Activated CD8-positive, alpha-beta T cell treated with anti-CD3 and anti-CD28 coated beads for 36 hours (primary cell): Measurements from ENCODE around the gene ITGB2. TPM values are rescaled to one million over a fixed set of nuclear protein-coding genes. Genes with fewer than 3 reads are reported as not detected.

Experiments
- ATAC-seq: fragments of 200-7000 bp; cut with Tn5 transposase; one replicate; pipeline ENCODE4 v1.10.0; 2021; ENCODE audit warnings: mild to moderate bottlenecking, moderate library complexity
- CTCF ChIA-PET: fragments of 350-600 bp; sonication (Branson Sonifier 250); formaldehyde crosslinking; loops from one replicate; lab custom pipeline; 2021; ENCODE audit warnings: antibody characterized with exemption; lab: Charles Lee
- POLR2A ChIA-PET: fragments of 350-600 bp; sonication (Branson Sonifier 250); formaldehyde crosslinking; loops from one replicate; lab custom pipeline; 2021; ENCODE audit warnings: antibody characterized with exemption; lab: Charles Lee
- DNase-seq: peaks from one replicate; pipeline ENCODE4 v3.0.0-alpha.2; 2020
- H3K27ac Mint-ChIP-seq: one replicate; pipeline ENCODE4 v1.8.0; 2021; ENCODE audit warnings: mild to moderate bottlenecking, mixed read lengths
- H3K27me3 Mint-ChIP-seq: one replicate; pipeline ENCODE4 v1.8.0; 2021; ENCODE audit warnings: mixed read lengths
- H3K36me3 Mint-ChIP-seq: one replicate; pipeline ENCODE4 v1.8.0; 2021; ENCODE audit warnings: low read depth, mixed read lengths
- H3K4me1 Mint-ChIP-seq: one replicate; pipeline ENCODE4 v1.8.0; 2021; ENCODE audit warnings: low read depth, mixed read lengths
- H3K4me3 Mint-ChIP-seq: one replicate; pipeline ENCODE4 v1.8.0; 2021; ENCODE audit warnings: mild to moderate bottlenecking, moderate library complexity, mixed read lengths
- H3K9me3 Mint-ChIP-seq: one replicate; pipeline ENCODE4 v1.8.0; 2021; ENCODE audit warnings: mixed read lengths
- intact Hi-C: fragments of 100-400 bp; cut with micrococcal nuclease; formaldehyde crosslinking; loops from one replicate; pipeline ENCODE4 v1.10.0; 2022
- total RNA-seq, 2 experiments: library from RNA; stranded (reverse); gene quantifications; one replicate each; pipeline ENCODE4 v1.2.3, GENCODE V29; 2021
- TF ChIP-seq, protein P1 (sequence below): fragments of 200-600 bp; IDR thresholded peaks from one replicate; pipeline ENCODE4 v1.8.0; 2022; ENCODE audit warnings: antibody characterized with exemption, mild to moderate bottlenecking

Gene ITGB2
- total RNA-seq, 2 experiments from 2014 or later = 340 to 343 TPM

DNA sequence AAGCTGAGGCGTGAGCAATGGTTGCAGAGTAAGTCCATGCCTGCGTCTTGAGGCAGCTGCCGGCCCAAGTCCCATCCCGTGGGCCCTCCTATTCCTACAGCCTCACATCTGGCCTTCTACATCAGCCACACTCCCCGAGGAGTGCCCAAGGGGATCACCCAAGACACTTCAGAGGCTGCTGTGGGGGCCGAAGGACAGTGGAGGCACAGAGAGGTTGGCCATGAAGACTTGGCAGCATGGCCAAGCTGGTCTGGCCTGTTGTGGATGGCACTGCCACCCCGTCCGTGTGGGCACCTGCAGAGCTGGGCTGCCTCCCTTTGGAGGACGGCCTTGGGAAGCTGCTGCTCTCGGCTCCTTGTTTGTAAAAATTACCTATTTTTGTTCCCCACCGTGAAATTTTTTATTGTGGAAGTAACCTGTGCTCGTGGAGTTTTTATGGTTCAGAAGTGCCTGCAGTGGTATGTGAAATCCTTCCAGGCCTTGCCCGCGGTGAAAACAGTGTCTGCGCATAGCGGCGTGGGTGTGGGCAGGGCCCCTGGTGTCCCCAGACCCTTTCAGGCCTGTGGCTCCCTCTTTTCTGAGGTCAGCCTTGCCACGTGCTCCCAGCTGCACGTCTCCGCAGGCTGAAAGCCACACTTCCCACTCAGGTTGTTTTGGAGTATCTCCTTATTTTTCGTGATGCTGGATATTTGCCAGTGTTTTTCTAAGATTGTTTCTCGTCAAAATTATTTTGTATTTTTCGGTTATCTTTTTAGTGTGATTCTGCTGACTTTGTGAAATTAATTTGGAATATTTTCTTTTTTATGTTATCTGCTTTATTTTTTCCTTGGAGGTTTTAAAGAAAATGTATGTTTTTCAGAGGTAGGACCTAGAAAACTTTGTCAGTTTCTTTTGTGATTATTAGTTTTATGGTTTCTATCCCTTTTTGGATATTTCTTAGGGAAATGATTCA lies 39.7 kb upstream of the ITGB2 start:
- peaks cover 33% of the 10 kb centered on the region for H3K36me3 Mint-ChIP-seq
- ChIA-PET CTCF (interaction anchor here (1.0 to 1.2 kb wide), 3 partner anchors 9 to 177 kb away, joined by 3 to 5 read pairs (median 3); no protein-coding TSS in a partner anchor), POLR2A (no interaction called here)
- no peak overlapping the region for H3K27ac Mint-ChIP-seq
- no peaks in the 10 kb centered on the region for H3K27me3 Mint-ChIP-seq
- TF ChIP-seq, protein P1, sequence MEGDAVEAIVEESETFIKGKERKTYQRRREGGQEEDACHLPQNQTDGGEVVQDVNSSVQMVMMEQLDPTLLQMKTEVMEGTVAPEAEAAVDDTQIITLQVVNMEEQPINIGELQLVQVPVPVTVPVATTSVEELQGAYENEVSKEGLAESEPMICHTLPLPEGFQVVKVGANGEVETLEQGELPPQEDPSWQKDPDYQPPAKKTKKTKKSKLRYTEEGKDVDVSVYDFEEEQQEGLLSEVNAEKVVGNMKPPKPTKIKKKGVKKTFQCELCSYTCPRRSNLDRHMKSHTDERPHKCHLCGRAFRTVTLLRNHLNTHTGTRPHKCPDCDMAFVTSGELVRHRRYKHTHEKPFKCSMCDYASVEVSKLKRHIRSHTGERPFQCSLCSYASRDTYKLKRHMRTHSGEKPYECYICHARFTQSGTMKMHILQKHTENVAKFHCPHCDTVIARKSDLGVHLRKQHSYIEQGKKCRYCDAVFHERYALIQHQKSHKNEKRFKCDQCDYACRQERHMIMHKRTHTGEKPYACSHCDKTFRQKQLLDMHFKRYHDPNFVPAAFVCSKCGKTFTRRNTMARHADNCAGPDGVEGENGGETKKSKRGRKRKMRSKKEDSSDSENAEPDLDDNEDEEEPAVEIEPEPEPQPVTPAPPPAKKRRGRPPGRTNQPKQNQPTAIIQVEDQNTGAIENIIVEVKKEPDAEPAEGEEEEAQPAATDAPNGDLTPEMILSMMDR = no peak
- no peak for DNase-seq
- no peak for ATAC-seq
- intact Hi-C loops = no loop called here
- no peak overlapping the region for H3K4me3 Mint-ChIP-seq
- no peaks in the 10 kb centered on the region for H3K9me3 Mint-ChIP-seq
- H3K4me1 Mint-ChIP-seq = peaks cover 18% of the 10 kb centered on the region

DNA sequence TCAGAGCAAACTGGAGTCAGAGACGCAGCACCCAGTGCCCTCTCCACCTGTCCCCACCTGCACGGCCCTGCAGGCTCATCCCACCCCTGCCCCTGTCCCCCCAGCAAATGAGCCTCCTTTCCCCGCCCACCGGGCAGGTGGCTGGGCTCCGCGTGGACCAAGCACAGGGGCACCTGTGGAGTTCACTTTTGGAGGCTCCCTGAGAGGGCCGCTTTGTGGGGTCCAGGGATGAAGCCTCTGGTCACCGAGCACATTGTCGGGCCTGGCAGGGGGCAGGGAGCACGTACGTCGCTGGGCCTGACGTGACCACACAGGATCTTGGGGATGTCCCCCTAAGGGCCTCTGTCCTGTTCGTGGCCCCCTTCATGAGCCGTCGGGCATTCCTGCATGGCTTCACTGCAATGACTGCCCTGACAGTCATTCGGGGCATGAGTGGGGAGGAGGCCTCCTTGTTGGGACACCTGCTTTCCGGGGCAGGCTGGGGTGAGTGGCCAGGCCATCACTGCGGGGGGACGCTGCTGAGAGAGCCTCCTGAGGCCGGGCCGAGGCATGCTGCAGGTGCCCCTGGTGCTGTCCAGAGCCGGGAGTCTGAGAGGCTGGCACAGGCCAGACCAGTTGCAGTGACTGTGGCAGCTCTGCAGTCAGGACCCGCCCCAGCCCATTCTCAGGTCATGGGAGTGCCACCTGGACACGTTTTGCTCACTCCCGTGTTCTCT lies 38.8 kb upstream of the ITGB2 start:
- no peak for ATAC-seq
- TF ChIP-seq, protein P1 = no peak
- Mint-ChIP-seq H3K9me3 (no peaks in the 10 kb centered on the region), H3K4me1 (peaks cover 9% of the 10 kb centered on the region), H3K27ac (no peak overlapping the region), H3K4me3 (no peak overlapping the region), H3K27me3 (no peaks in the 10 kb centered on the region), H3K36me3 (peaks cover 32% of the 10 kb centered on the region)
- DNase-seq = no peak
- ChIA-PET CTCF (interaction anchor here (1.2 kb wide), 2 partner anchors 9 to 10 kb away, joined by 3 read pairs; no protein-coding TSS in a partner anchor), POLR2A (no interaction called here)
- intact Hi-C loops = no loop called here

DNA sequence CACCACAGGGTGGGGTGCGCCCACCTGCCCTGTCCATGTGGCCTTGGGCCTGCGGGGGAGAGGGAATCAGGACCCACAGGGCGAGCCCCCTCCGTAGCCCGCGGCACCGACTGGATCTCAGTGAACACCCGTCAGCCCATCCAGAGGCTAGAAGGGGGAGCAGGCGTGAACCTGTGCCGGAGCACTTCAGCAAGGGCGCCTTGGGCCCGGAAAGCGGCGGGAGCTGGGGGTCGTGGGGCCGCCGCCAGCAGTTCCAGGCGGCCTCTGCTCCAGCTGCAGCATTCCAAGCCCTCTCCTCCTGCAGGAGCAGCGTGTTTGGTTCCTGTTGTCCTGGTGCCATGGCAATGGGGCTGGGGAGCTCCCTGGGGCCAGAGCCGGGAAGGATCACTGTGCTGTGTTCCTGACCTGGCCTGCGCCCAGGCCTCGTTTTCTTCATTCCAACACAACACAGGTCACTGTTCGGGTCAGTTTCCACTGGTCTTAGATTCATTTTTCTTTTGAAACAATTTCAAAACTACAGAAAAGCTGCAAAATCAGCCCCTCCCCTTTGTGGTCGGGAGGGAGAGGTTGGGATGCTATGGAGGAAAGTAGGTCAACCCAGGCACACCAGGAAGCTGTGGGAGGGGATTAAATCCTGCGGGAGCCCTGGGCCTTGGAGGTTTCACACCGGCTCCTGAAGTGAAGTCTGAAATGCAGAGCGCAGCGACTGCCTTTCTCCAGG lies 37.9 kb upstream of the ITGB2 start:
- POLR2A ChIA-PET = interaction anchor here (0.9 kb wide), 1 partner anchor 9 kb away, joined by 3 read pairs; no protein-coding TSS in a partner anchor
- H3K4me3 Mint-ChIP-seq = no peak overlapping the region
- TF ChIP-seq, protein P1 = no peak
- DNase-seq = no peak
- H3K27me3 Mint-ChIP-seq = no peaks in the 10 kb centered on the region
- CTCF ChIA-PET = interaction anchor here (1.2 to 1.4 kb wide), 2 partner anchors 8 to 13 kb away, joined by 3 to 5 read pairs; no protein-coding TSS in a partner anchor
- peaks cover 2% of the 10 kb centered on the region for H3K4me1 Mint-ChIP-seq
- H3K36me3 Mint-ChIP-seq = peaks cover 26% of the 10 kb centered on the region
- H3K9me3 Mint-ChIP-seq = no peaks in the 10 kb centered on the region
- ATAC-seq = no peak
- H3K27ac Mint-ChIP-seq = no peak overlapping the region
- intact Hi-C loops = no loop called here

DNA sequence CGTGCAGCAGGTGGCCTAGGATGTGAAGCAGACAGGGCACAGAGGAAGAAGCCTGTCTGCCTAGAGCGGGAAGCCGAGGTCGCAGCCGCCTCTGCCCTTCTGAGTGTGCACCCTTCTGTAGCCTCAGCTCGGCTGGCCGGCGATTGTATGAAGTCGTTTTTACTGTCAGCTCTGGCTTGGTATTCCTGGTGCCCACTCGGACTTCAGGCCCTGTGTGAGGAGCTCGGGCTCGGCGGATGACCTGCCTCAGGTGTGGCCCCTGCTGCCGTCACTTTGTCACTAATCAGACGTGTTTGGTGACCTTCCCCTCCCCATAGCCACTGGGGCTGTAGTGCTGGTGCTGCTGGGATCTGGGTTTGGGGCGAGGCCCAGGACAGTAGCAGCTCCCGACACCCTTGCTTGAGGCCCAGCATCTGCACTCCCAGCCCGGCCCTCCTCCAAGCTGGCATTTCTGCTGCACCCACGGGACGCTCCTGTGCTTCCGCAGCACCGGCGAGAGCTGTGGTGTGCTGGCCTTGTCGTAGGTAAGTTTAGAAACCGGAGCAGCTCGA lies 37.3 kb upstream of the ITGB2 start:
- ChIA-PET POLR2A (interaction anchor here (0.9 kb wide), 1 partner anchor 9 kb away, joined by 3 read pairs; no protein-coding TSS in a partner anchor), CTCF (interaction anchor here (1.4 kb wide), 1 partner anchor 12 kb away, joined by 5 read pairs; no protein-coding TSS in a partner anchor)
- Mint-ChIP-seq H3K27me3 (no peaks in the 10 kb centered on the region), H3K9me3 (no peaks in the 10 kb centered on the region), H3K36me3 (peaks cover 24% of the 10 kb centered on the region), H3K4me1 (no peaks in the 10 kb centered on the region), H3K4me3 (no peak overlapping the region), H3K27ac (no peak overlapping the region)
- ATAC-seq (no peak), DNase-seq (no peak)
- intact Hi-C loops = no loop called here
- TF ChIP-seq, protein P1 = no peak
